Upper lobe of left lung (tissue), 6 donors: ENCODE data around the gene NSL1. TPM values are rescaled to one million over a fixed set of nuclear protein-coding genes. Genes with fewer than 3 reads are reported as not detected.

Source experiments
- ATAC-seq, 2 donors: fragments of 200-7000 bp; cut with Tn5 transposase; one replicate each; pipeline ENCODE4 v1.9.1; 2022; ENCODE audit warnings: mild to moderate bottlenecking in 2 of 2, moderate library complexity in 2 of 2; ENCODE audit not compliant: low FRiP score in 2 of 2
- DNase-seq, 2 donors: peaks; one replicate each; pipeline ENCODE4 v3.0.0-alpha.2; 2019 to 2020
- H3K27ac ChIP-seq, 4 donors: fragments of 200-600 bp; sonication (generic); one replicate each; pipeline ENCODE4 v1.5.1; 2016 to 2019
- H3K27me3 ChIP-seq, 4 donors: fragments of 200-600 bp; sonication (generic); one replicate each; pipeline ENCODE4 v1.5.1; 2017 to 2019
- H3K36me3 ChIP-seq, 4 donors: fragments of 200-600 bp; sonication (generic); one replicate each; pipeline ENCODE4 v1.5.1; 2016 to 2019
- H3K4me1 ChIP-seq, 4 donors: fragments of 200-600 bp; sonication (generic); one replicate each; pipeline ENCODE4 v1.5.1; 2018 to 2019
- H3K4me3 ChIP-seq, 4 donors: fragments of 200-600 bp; sonication (generic); one replicate each; pipeline ENCODE4 v1.5.1; 2017 to 2019; ENCODE audit warnings: mild to moderate bottlenecking in 2 of 4, moderate library complexity in 1 of 4
- H3K9me3 ChIP-seq, 4 donors: fragments of 200-600 bp; sonication (generic); one replicate each; pipeline ENCODE4 v1.5.1; 2018 to 2019
- CTCF ChIP-seq, 6 experiments: fragments of 450-650 bp in 4 of 6; fragments of 200-600 bp in 2 of 6; sonication (generic) in 2 of 6; IDR thresholded peaks; one replicate each; pipeline ENCODE4 v1.5.1; 2016 to 2019; ENCODE audit warnings: antibody characterized with exemption in 6 of 6
- EP300 ChIP-seq, 4 donors: sonication (generic); formaldehyde crosslinking; IDR thresholded peaks; one replicate each; pipeline ENCODE4 v1.5.1; 2017; ENCODE audit warnings: antibody characterized with exemption in 4 of 4, control low read depth in 2 of 4
- POLR2A ChIP-seq, 4 donors: fragments of 450-650 bp; IDR thresholded peaks; one replicate each; pipeline ENCODE4 v1.5.1; 2016 to 2017; ENCODE audit warnings: antibody characterized with exemption in 4 of 4, mild to moderate bottlenecking in 2 of 4
- POLR2AphosphoS5 ChIP-seq, 2 donors: sonication (generic); formaldehyde crosslinking; IDR thresholded peaks; one replicate each; pipeline ENCODE4 v1.5.1; 2017; ENCODE audit warnings: antibody characterized with exemption in 2 of 2
- WGBS, 2 donors: methylation state at CpG; one replicate each; pipeline ENCODE4 v1.1.5; 2017 to 2018; 5-methylcytosine and 5-hydroxymethylcytosine counted together
- total RNA-seq, 6 donors: library from RNA; depleted of rRNA in 4 of 6; stranded (reverse); fragments of >200 nt in 4 of 6; gene quantifications; one replicate each; pipeline versions ENCODE4 v1.1.0 to v1.2.1, GENCODE V29; 2016 to 2021
- donor health status: DM: no; HTN: no; CAD: no; lungs with moderate emphysema.
- donor health status: DM: no; HTN: yes; CAD: no; lungs with severe emphysema.

Gene NSL1
- total RNA-seq, 6 donors from 2014 or later = 26.5 to 44.5 (median 34.1) TPM

GRCh38 chr1:212814537-212815334, 23.2 kb upstream of the NSL1 start:
- TF ChIP-seq POLR2AphosphoS5 (IDR thresholded peaks at IDR 0.05) = no peak
- TF ChIP-seq CTCF (IDR thresholded peaks at IDR 0.05) = peak in 3 of 6 experiments; percentile 9 to 23 (median 19)
- H3K36me3 ChIP-seq = peaks cover 0 to 1% (median 0%) of the 10 kb centered on the region in 4 donors
- ATAC-seq (no peak), DNase-seq (no peak)
- WGBS, 2 donors = 60 to 69% methylated on average over 5 of the region's 5 CpGs
- H3K4me3 ChIP-seq = no peak overlapping the region
- H3K9me3 ChIP-seq = no peaks in the 10 kb centered on the region
- H3K4me1 ChIP-seq = peaks cover 0 to 6% (median 2%) of the 10 kb centered on the region in 4 donors
- H3K27ac ChIP-seq = no peak overlapping the region
- H3K27me3 ChIP-seq = no peaks in the 10 kb centered on the region

DNA sequence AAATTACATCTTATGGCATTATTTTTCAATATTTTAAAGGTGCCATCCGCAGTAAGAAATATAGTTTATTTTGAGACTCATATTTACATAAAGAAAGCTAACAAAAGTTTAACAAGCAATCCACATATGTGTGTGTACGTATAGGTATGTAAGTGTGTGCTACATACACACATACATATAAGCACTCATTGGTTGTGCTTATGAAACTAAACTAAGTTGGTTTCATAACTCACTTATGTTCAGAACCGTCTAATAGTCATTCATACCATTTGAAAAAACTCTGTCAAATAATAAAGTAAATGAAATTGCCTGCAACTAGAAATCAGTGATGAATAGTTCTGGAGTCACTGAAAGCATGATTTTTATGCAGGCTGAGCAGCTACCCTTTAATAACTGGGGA, 14.2 kb upstream of the NSL1 start:
- Histone ChIP-seq H3K9me3 (no peaks in the 10 kb centered on the region), H3K27me3 (no peaks in the 10 kb centered on the region), H3K36me3 (peaks cover 4 to 63% (median 12%) of the 10 kb centered on the region in 4 donors), H3K4me1 (no peaks in the 10 kb centered on the region), H3K27ac (no peak overlapping the region), H3K4me3 (no peak overlapping the region)
- no peak for ATAC-seq
- TF ChIP-seq EP300 (IDR thresholded peaks at IDR 0.05) = no peak
- TF ChIP-seq CTCF (IDR thresholded peaks at IDR 0.05) = no peak
- TF ChIP-seq POLR2AphosphoS5 (IDR thresholded peaks at IDR 0.05) = no peak
- no peak for TF ChIP-seq POLR2A (IDR thresholded peaks at IDR 0.05)
- 81 to 84% methylated on average over 3 of the region's 3 CpGs for WGBS, 2 donors
- DNase-seq = no peak

DNA sequence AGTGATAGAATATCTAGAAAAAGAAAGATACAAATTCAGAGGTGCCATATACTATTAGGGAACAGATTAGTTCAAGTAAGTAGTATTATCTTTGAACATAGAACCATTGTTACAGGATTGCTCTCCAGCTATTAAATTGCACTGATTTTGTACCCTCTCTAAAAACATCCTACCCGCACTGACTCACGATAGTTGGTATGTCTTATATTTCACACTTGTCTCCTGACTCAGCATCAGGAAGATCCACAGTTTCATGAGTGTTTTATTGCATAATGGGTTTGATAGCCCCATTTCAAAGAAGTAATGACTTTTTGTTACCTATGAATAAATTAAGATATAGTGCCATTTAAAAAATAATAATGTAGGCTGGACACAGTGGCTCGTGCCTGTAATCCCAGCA, 6.1 kb upstream of the NSL1 start:
- peaks cover 0 to 34% (median 9%) of the 10 kb centered on the region in 4 donors for H3K36me3 ChIP-seq
- H3K4me1 ChIP-seq = peaks cover 2 to 5% (median 4%) of the 10 kb centered on the region in 4 donors

GRCh38 chr1:212794561-212795014, 3.0 kb upstream of the NSL1 start:
- TF ChIP-seq POLR2A (IDR thresholded peaks at IDR 0.05) (peak in 1 of 4 donors; percentile 18), CTCF (IDR thresholded peaks at IDR 0.05) (no peak)
- H3K27ac ChIP-seq = peak overlapping the region in 3 of 4 donors; percentile 17 to 44 (median 27)
- no peaks in the 10 kb centered on the region for H3K27me3 ChIP-seq
- WGBS, 2 donors = 42 to 50% methylated on average over 1 of the region's 1 CpG
- ATAC-seq (peak in 1 of 2 donors; percentile 65), DNase-seq (no peak)
- H3K9me3 ChIP-seq = peaks cover 0 to 4% (median 0%) of the 10 kb centered on the region in 4 donors
- peaks cover 0 to 16% (median 6%) of the 10 kb centered on the region in 4 donors for H3K36me3 ChIP-seq
- H3K4me3 ChIP-seq = no peak overlapping the region
- peaks cover 16 to 21% (median 19%) of the 10 kb centered on the region in 4 donors for H3K4me1 ChIP-seq

More for the DNA sequence above, 6.1 kb upstream of the NSL1 start:
- no peaks in the 10 kb centered on the region for H3K27me3 ChIP-seq
- no peak for DNase-seq
- ATAC-seq = no peak
- TF ChIP-seq EP300 (IDR thresholded peaks at IDR 0.05) = no peak
- no peak for TF ChIP-seq POLR2A (IDR thresholded peaks at IDR 0.05)
- TF ChIP-seq CTCF (IDR thresholded peaks at IDR 0.05) = no peak
- TF ChIP-seq POLR2AphosphoS5 (IDR thresholded peaks at IDR 0.05) = no peak
- no peak overlapping the region for H3K4me3 ChIP-seq
- H3K27ac ChIP-seq = no peak overlapping the region
- no peaks in the 10 kb centered on the region for H3K9me3 ChIP-seq
- WGBS, 2 donors = 90 to 91% methylated on average over 3 of the region's 3 CpGs
